Measurements from ENCODE around the gene RNF115. TPM values are rescaled to one million over a fixed set of nuclear protein-coding genes. Genes with fewer than 3 reads are reported as not detected.
A peak's percentile ranks its signal among the peaks of the same experiment; 100 is the strongest.

Gene RNF115
- total RNA-seq, 3 donors from 2014 or later = 24.3 to 28.2 (median 26.1) TPM

- Histone ChIP-seq H3K4me1 (peaks cover 0 to 10% of the 10 kb centered on the region in 2 donors), H3K36me3 (peaks cover 13% of the 10 kb centered on the region), H3K4me3 (no peak overlapping the region), H3K9me3 (no peaks in the 10 kb centered on the region), H3K27me3 (no peaks in the 10 kb centered on the region), H3K27ac (no peak overlapping the region)
- no peak for DNase-seq (ENCODE audit: low spot score in 2 of 2)
- TF ChIP-seq POLR2AphosphoS5 (IDR thresholded peaks at IDR 0.05) (no peak), POLR2A (IDR thresholded peaks at IDR 0.05) (no peak), CTCF (IDR thresholded peaks at IDR 0.05) (no peak)
- intact Hi-C loops (cut with DNase I; ENCODE audit: low total_unique reads) = loop anchor here (10.0 kb wide), 1 partner anchor 159 kb away; no protein-coding TSS in a partner anchor
These were observed 31.6 kb upstream of the RNF115 start for GRCh38 chr1:145855426-145855948.

GRCh38 chr1:145849356-145850160 is 25.7 kb upstream of the RNF115 start:
- Histone ChIP-seq H3K9me3 (no peaks in the 10 kb centered on the region), H3K4me1 (no peaks in the 10 kb centered on the region), H3K27ac (peak overlapping the region; percentile 81 to 84), H3K4me3 (no peak overlapping the region), H3K36me3 (peaks cover 15% of the 10 kb centered on the region), H3K27me3 (no peaks in the 10 kb centered on the region)
- DNase-seq (ENCODE audit: low spot score in 2 of 2) = peak in 1 of 2 donors; percentile 40
- no peak for TF ChIP-seq POLR2AphosphoS5 (IDR thresholded peaks at IDR 0.05)
- TF ChIP-seq POLR2A (IDR thresholded peaks at IDR 0.05) = no peak
- TF ChIP-seq CTCF (IDR thresholded peaks at IDR 0.05) = no peak
- intact Hi-C loops (cut with DNase I; ENCODE audit: low total_unique reads) = loop anchor here (10.0 kb wide), 1 partner anchor 165 kb away; no protein-coding TSS in a partner anchor

- TF ChIP-seq CTCF (IDR thresholded peaks at IDR 0.05) (no peak), POLR2AphosphoS5 (IDR thresholded peaks at IDR 0.05) (no peak), POLR2A (IDR thresholded peaks at IDR 0.05) (no peak)
- peak overlapping the region; percentile 22 to 25 for H3K27ac ChIP-seq
- intact Hi-C loops (cut with DNase I; ENCODE audit: low total_unique reads) = no loop called here
- H3K9me3 ChIP-seq = no peaks in the 10 kb centered on the region
- H3K4me1 ChIP-seq = no peaks in the 10 kb centered on the region
- no peaks in the 10 kb centered on the region for H3K27me3 ChIP-seq
- DNase-seq (ENCODE audit: low spot score in 2 of 2) = no peak
- no peak overlapping the region for H3K4me3 ChIP-seq
- peaks cover 15% of the 10 kb centered on the region for H3K36me3 ChIP-seq
These were observed 23.9 kb upstream of the RNF115 start for GRCh38 chr1:145847827-145848226.

GRCh38 chr1:145846201-145846612 is 22.3 kb upstream of the RNF115 start:
- no peaks in the 10 kb centered on the region for H3K27me3 ChIP-seq
- peaks cover 26% of the 10 kb centered on the region for H3K36me3 ChIP-seq
- H3K9me3 ChIP-seq = no peaks in the 10 kb centered on the region
- H3K4me1 ChIP-seq = no peaks in the 10 kb centered on the region
- TF ChIP-seq POLR2AphosphoS5 (IDR thresholded peaks at IDR 0.05) (no peak), CTCF (IDR thresholded peaks at IDR 0.05) (peak; percentile 59 to 68 (median 66))
- peak overlapping the region; percentile 50 to 68 (median 58) for H3K4me3 ChIP-seq
- H3K27ac ChIP-seq = peak overlapping the region; percentile 74 to 82
- intact Hi-C loops (cut with DNase I; ENCODE audit: low total_unique reads) = no loop called here
- DNase-seq (ENCODE audit: low spot score in 2 of 2) = no peak

- Histone ChIP-seq H3K27ac (peak within 1 kb of the TSS; percentile 74 to 82), H3K9me3 (no peaks in the 10 kb centered on the region), H3K4me1 (no peaks in the 10 kb centered on the region), H3K27me3 (no peaks in the 10 kb centered on the region), H3K4me3 (peak within 1 kb of the TSS; percentile 50 to 68 (median 58)), H3K36me3 (peaks cover 22% of the 10 kb centered on the region)
- intact Hi-C loops (cut with DNase I; ENCODE audit: low total_unique reads) = no loop called here
- peak; percentile 59 to 75 for DNase-seq (ENCODE audit: low spot score in 2 of 2)
- TF ChIP-seq POLR2AphosphoS5 (IDR thresholded peaks at IDR 0.05) (peak in 2 of 3 donors; percentile 35 to 43), POLR2A (IDR thresholded peaks at IDR 0.05) (no peak), CTCF (IDR thresholded peaks at IDR 0.05) (peak; percentile 43 to 91 (median 91))
These were observed 21.7 kb upstream of the RNF115 start, which contains the start of gene NUDT17 for GRCh38 chr1:145845514-145846161. Gene NUDT17, plus strand, starts transcription at chr1:145845630. Its CDS starts 11 bp downstream, at chr1:145845641.
